ENCODE measurements around the gene PDS5A.
"Not testable (repeated sequence)": the region's sequence is repeated elsewhere in the genome, so short reads cannot be mapped to it uniquely, and the experiment has no call there.

The PDS5A gene

GRCh38 chr4:39820186-39820585, 157.5 kb downstream of the PDS5A start:
- CTCF ChIA-PET, result no interaction called here
- DNase-seq (ENCODE audit: low read depth, low spot score), result no peak
- no peak for TF ChIP-seq CTCF (IDR thresholded peaks at IDR 0.05; ENCODE audit: insufficient read depth, low read length, missing control alignments)
- POLR2A ChIA-PET, result no interaction called here
- H3K4me3 ChIP-seq (ENCODE audit: low read depth, low read length), result no peak overlapping the region

- no peak for TF ChIP-seq CTCF (IDR thresholded peaks at IDR 0.05; ENCODE audit: insufficient read depth, low read length, missing control alignments)
- ChIA-PET CTCF (interaction anchor here (1.1 kb wide), 1 partner anchor 159 kb away, joined by 3 read pairs; the partner anchor contains the start of gene PDS5A), POLR2A (interaction anchor here (0.6 to 0.9 kb wide), 2 partner anchors 121 to 402 kb away, joined by 3 read pairs; partner anchors contain the start of gene UBE2K)
- H3K4me3 ChIP-seq (ENCODE audit: low read depth, low read length), result no peak overlapping the region
- no peak for DNase-seq (ENCODE audit: low read depth, low spot score)
Observed at GRCh38 chr4:39818646-39819045, 159.1 kb downstream of the PDS5A start.

GRCh38 chr4:39814403-39815185, 163.1 kb downstream of the PDS5A start:
- POLR2A ChIA-PET, result no interaction called here
- no peak for DNase-seq (ENCODE audit: low read depth, low spot score)
- no peak overlapping the region for H3K4me3 ChIP-seq (ENCODE audit: low read depth, low read length)
- CTCF ChIA-PET, result no interaction called here
- TF ChIP-seq CTCF (IDR thresholded peaks at IDR 0.05; ENCODE audit: insufficient read depth, low read length, missing control alignments), result no peak

- POLR2A ChIA-PET; CTCF ChIA-PET; DNase-seq (ENCODE audit: low read depth, low spot score); H3K4me3 ChIP-seq (ENCODE audit: low read depth, low read length): not testable (repeated sequence)
Observed at GRCh38 chr4:39813761-39814160, 163.9 kb downstream of the PDS5A start.

- H3K4me3 ChIP-seq (ENCODE audit: low read depth, low read length); CTCF ChIA-PET; POLR2A ChIA-PET; DNase-seq (ENCODE audit: low read depth, low spot score): not testable (repeated sequence)
Observed at GRCh38 chr4:39813033-39813432, 164.7 kb downstream of the PDS5A start.

- no peak overlapping the region for H3K4me3 ChIP-seq (ENCODE audit: low read depth, low read length)
- POLR2A ChIA-PET, result no interaction called here
- TF ChIP-seq CTCF (IDR thresholded peaks at IDR 0.05; ENCODE audit: insufficient read depth, low read length, missing control alignments), result no peak
- no peak for DNase-seq (ENCODE audit: low read depth, low spot score)
- CTCF ChIA-PET, result interaction anchor here (1.0 kb wide), 1 partner anchor 9 kb away, joined by 3 read pairs; no protein-coding TSS in a partner anchor
Observed at GRCh38 chr4:39812500-39812899, 165.2 kb downstream of the PDS5A start.

GRCh38 chr4:39808231-39808749, 169.4 kb downstream of the PDS5A start:
- DNase-seq (ENCODE audit: low read depth, low spot score), result no peak
- ChIA-PET CTCF (interaction anchor here (0.6 kb wide), 1 partner anchor 148 kb away, joined by 4 read pairs; no protein-coding TSS in a partner anchor), POLR2A (interaction anchor here (0.6 kb wide), 1 partner anchor 263 kb away, joined by 3 read pairs; no protein-coding TSS in a partner anchor)
- no peak overlapping the region for H3K4me3 ChIP-seq (ENCODE audit: low read depth, low read length)
- TF ChIP-seq CTCF (IDR thresholded peaks at IDR 0.05; ENCODE audit: insufficient read depth, low read length, missing control alignments), result no peak
